GM20000 (cell line): ENCODE measurements around the gene COLEC12.

Experiments used
- DNase-seq: peaks from one replicate; pipeline ENCODE4 v3.0.0; 2012; ENCODE audit warnings: low spot score
- TF ChIP-seq, protein P1 (sequence below): IDR thresholded peaks from 2 replicates; pipeline ENCODE4 v1.5.1; 2012; ENCODE audit warnings: mild to moderate bottlenecking, control low read depth; ENCODE audit errors: extremely low read depth, missing control alignments

Gene COLEC12

DNA sequence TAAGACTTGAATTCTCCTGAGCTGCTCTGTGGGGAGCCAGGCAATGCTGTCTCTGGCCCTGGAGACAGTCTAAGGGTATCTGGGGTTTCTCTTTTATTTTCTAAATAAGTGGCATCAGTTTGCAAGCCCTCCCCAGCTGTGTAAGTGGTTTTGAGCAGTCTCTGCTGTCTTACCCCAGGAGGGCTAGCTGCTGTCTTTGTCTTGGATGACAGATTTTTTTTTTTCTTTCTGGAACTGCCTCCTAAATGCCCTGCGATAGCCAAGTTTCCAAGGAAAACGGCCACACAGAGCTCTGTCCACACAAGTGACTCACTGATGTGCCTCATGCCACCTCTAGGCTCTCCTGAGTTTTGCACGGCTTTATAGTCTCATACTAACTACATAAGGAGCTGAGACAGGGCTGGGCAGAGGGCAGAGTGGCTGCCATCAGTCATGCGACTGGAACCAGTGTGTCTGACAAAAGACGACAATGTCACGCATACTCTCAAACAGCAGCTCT is 195.4 kb downstream of the COLEC12 start:
- TF ChIP-seq, protein P1, sequence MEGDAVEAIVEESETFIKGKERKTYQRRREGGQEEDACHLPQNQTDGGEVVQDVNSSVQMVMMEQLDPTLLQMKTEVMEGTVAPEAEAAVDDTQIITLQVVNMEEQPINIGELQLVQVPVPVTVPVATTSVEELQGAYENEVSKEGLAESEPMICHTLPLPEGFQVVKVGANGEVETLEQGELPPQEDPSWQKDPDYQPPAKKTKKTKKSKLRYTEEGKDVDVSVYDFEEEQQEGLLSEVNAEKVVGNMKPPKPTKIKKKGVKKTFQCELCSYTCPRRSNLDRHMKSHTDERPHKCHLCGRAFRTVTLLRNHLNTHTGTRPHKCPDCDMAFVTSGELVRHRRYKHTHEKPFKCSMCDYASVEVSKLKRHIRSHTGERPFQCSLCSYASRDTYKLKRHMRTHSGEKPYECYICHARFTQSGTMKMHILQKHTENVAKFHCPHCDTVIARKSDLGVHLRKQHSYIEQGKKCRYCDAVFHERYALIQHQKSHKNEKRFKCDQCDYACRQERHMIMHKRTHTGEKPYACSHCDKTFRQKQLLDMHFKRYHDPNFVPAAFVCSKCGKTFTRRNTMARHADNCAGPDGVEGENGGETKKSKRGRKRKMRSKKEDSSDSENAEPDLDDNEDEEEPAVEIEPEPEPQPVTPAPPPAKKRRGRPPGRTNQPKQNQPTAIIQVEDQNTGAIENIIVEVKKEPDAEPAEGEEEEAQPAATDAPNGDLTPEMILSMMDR, result no peak
- DNase-seq, result no peak

DNA sequence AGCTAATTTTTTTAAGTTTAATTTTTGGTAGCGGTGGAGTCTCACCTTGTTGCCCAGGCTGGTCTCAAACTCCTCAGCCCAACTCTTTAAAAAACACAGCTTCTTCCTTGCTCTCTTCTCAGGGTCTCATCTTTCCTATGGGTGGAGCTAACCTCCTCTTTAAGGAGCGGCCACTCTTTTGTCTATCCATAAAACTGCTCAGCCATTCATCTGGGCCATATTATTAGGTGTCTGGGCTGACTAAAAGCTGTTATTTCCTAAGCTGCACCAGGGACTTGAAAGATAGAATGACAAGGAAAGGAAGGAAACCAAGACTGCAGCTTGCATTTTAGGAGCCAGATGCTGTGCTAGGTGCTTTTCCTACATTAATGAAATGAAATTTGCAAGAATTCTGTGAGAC is 196.9 kb downstream of the COLEC12 start:
- TF ChIP-seq, protein P1, result no peak

DNA sequence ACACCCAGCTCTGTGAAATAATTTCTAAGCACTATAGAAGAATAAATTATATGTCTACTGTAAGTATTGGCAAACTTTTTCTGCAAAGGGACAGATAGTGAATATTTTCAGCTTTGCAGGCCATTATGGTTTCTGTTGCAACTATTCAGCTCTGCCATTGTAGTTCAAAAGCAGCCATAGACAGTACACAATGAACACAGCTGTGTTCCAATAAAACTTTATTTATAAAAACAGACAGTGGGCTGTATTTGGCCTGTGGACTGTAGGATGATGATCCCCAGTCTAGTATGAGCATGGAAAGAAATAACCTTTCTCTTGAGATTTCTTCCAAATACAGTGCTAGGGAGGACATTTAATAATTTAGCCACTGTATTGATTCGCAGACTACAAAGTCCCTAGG is 197.5 kb downstream of the COLEC12 start:
- no peak for DNase-seq
- TF ChIP-seq, protein P1, result no peak

More for the DNA sequence above, 196.9 kb downstream of the COLEC12 start:
- no peak for DNase-seq

DNA sequence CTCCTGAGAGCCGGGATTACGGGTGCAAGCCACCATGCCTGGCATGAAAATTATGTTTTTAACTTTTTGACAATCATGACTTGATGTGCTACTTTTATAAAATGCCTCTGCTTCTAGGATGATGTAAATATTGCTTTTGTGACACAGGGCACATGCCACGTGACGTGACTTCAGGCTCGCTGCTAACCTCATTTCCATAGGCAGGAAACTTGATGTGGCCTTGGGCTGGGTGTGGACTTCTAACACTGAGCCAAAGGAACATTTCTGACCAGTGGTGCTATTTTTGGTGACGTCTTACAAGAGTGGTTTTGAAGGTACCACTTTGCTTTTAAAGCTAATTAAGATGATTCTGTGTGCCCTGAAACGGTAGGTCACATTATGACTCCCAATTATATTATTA is 198.4 kb downstream of the COLEC12 start:
- TF ChIP-seq, protein P1, result no peak
- DNase-seq, result no peak

DNA sequence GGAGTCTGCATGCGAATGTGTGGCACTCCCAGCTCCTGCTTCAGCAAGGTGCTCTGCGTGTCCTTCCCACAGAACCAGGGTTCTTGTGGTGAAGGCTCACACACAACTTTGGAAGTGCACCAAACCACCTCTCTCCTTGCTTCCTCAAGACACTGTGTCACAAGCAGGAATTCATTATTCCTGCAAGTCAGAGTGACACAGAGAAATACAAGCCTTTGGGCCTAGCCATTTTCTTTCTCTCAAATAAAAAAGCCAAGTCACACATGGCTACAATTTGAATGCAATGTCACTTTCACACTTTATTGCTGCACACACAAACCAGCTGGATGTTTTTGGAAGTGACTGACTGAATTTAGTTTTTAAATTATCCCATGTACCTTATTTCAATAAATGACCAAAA is 202.6 kb downstream of the COLEC12 start:
- TF ChIP-seq, protein P1, result no peak
- no peak for DNase-seq

DNA sequence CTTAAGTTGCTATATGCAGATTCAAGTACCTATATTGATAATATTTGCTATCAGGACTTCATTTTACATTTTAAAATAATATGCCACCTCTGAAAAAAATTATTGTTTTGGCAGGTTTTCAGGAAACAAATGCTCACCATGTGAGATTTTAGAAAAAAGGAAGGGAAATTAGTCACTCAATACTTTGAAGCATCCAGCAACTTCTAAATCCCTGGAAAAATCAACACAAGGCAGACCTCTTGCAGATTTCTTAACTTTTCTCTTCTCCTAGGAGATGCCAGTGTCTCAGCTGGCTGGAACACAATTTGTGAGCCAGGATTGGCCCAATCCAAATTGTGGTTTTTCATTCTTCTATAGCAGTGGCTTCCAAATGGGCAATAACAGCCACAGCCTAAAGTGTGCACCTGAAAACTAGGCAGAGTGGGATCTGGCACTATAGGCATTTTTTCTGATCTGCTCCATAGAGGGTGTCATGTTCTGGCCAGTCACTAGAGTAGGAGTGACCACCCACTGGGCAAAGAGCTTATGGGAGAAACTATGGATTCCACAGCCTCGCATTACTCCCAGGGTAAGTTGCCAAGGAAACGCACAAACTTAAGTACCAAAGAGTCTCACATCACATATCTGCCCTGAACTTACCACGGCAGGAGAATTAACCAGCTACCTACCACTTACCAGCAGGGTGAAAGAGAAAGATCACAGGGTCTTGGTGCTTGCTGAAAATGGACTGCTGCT is 204.6 kb downstream of the COLEC12 start:
- TF ChIP-seq, protein P1, result no peak
- no peak for DNase-seq

DNA sequence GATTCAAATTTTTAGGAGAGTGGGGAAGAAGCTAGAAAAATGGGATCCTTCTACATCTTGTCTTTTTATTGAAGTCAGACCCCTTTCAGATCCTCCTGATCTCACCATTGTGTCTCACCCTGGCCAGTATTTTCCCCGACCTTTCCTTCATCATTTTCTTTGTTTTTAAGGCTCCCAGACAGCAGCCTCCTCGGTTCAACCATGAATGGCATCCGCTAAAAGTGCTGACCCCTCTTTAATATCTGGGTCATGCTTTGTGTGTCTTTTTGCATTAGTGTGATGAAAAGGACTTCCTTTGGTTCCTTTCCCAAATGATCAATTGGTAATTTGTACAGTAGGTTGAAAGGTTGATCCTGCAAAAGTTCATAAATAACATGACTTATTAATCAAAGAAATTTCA is 205.9 kb downstream of the COLEC12 start:
- TF ChIP-seq, protein P1, result no peak
- DNase-seq, result no peak
